SK-N-SH treated with all-trans-retinoic acid at 6 μM for 48 hours (cell line): ENCODE data around the gene ZC3H13.

Experiments
- ARNTL ChIP-seq: fragments of 450-650 bp; formaldehyde crosslinking; IDR thresholded peaks from 2 replicates; pipeline ENCODE4 v1.5.0; 2020; ENCODE audit warnings: low read depth, mild to moderate bottlenecking, moderate library complexity, borderline replicate concordance
- CREB5 ChIP-seq: fragments of 250-450 bp; sonication (Bioruptor Pico); IDR thresholded peaks from 2 replicates; pipeline ENCODE4 v1.5.1; 2020; ENCODE audit warnings: low read depth, mild to moderate bottlenecking, moderate library complexity
- CSDC2 ChIP-seq: fragments of 250-450 bp; sonication (Bioruptor Pico); IDR thresholded peaks from 2 replicates; pipeline ENCODE4 v1.5.0; 2020; ENCODE audit warnings: mild to moderate bottlenecking, moderate library complexity
- CSRNP3 ChIP-seq: fragments of 250-450 bp; sonication (Bioruptor Pico); IDR thresholded peaks from 2 replicates; pipeline ENCODE4 v1.5.1; 2021; ENCODE audit warnings: mild to moderate bottlenecking, moderate library complexity
- ISL1 ChIP-seq: fragments of 250-450 bp; sonication (Bioruptor Pico); IDR thresholded peaks from 2 replicates; pipeline ENCODE4 v2.1.2; 2022; ENCODE audit warnings: mild to moderate bottlenecking, moderate library complexity
- PATZ1 ChIP-seq: fragments of 250-450 bp; sonication (Bioruptor Pico); IDR thresholded peaks from 2 replicates; pipeline ENCODE4 v1.8.0; 2020; ENCODE audit warnings: mild to moderate bottlenecking, moderate library complexity, borderline replicate concordance
- PPARA ChIP-seq: fragments of 250-450 bp; sonication (Bioruptor Pico); IDR thresholded peaks from 2 replicates; pipeline ENCODE4 v1.5.0; 2020; ENCODE audit warnings: mild to moderate bottlenecking, borderline replicate concordance
- SNAI2 ChIP-seq: fragments of 250-450 bp; sonication (Bioruptor Pico); IDR thresholded peaks from 2 replicates; pipeline ENCODE4 v1.5.0; 2020; ENCODE audit warnings: mild to moderate bottlenecking, moderate library complexity
- ZC3H10 ChIP-seq: fragments of 250-450 bp; sonication (Bioruptor Pico); IDR thresholded peaks from 2 replicates; pipeline ENCODE4 v1.5.1; 2021; ENCODE audit warnings: mild to moderate bottlenecking, moderate library complexity
- ZFP30 ChIP-seq: fragments of 450-650 bp; formaldehyde crosslinking; IDR thresholded peaks from 2 replicates; pipeline ENCODE4 v1.5.0; 2022; ENCODE audit warnings: mild to moderate bottlenecking, moderate library complexity
- ZNF8 ChIP-seq: fragments of 450-650 bp; formaldehyde crosslinking; IDR thresholded peaks from 2 replicates; pipeline ENCODE4 v1.5.0; 2020; ENCODE audit warnings: mild to moderate bottlenecking, moderate library complexity

GRCh38 chr13:46086985-46087384 lies 34.4 kb upstream of the ZC3H13 start:
- no peak for TF ChIP-seq PATZ1 (CRISPR knock-in tag)
- TF ChIP-seq CREB5 (CRISPR knock-in tag): no peak
- no peak for TF ChIP-seq ARNTL
- no peak for TF ChIP-seq ZNF8 (CRISPR knock-in tag)
- TF ChIP-seq ZFP30: no peak
- TF ChIP-seq PPARA (CRISPR knock-in tag): no peak
- no peak for TF ChIP-seq CSRNP3
- no peak for TF ChIP-seq ZC3H10
- TF ChIP-seq CSDC2 (CRISPR knock-in tag): no peak
- no peak for TF ChIP-seq SNAI2 (CRISPR knock-in tag)
- no peak for TF ChIP-seq ISL1 (CRISPR knock-in tag)
